RPMI8226 (cell line): Measurements from ENCODE around the gene SUCLG2.

Source experiments
- DNase-seq: peaks from one replicate; pipeline ENCODE4 v3.0.0-alpha.2; 2015

SUCLG2 gene, protein sequence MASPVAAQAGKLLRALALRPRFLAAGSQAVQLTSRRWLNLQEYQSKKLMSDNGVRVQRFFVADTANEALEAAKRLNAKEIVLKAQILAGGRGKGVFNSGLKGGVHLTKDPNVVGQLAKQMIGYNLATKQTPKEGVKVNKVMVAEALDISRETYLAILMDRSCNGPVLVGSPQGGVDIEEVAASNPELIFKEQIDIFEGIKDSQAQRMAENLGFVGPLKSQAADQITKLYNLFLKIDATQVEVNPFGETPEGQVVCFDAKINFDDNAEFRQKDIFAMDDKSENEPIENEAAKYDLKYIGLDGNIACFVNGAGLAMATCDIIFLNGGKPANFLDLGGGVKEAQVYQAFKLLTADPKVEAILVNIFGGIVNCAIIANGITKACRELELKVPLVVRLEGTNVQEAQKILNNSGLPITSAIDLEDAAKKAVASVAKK

DNA sequence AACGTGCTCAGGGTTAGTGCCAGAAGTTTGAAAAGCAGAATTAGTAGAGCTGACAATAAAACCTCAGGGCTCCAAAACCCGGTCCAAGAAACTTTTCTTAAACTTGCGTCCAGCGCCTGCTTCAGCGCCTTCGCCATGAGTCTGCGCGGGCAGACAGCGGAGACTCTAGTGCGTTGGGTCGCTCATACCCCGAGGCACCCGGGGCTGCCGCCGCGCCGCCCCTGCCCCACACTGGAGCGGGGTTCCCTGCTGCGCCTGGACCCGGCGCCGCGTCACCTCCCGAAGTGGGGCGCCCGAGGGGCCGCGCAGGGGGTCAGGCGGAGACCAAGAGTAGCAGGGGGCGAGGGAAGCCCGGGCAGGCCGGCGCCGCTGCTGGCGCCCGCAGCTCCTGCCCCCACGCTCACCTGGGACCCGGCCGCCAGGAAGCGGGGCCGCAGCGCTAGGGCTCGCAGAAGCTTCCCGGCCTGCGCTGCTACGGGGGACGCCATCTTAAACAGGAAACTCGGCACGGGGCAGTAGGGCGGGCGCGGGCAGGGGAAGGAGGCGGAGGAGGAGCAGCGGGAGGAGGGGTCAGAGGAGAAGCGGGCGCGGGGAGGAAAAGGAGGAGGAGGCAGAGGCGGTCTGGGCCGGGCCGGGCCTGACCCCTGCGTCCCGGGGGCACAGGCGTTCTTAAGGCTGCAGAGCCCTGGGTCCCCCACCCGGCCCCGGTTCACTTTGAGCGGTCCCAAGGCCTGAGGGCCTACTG lies at the start of gene SUCLG2:
Gene SUCLG2, minus strand, starts transcription at position 514 of the 745 bp plus-strand sequence. Its CDS starts 26 bp downstream, at position 488.
- DNase-seq = peak; percentile 88

DNA sequence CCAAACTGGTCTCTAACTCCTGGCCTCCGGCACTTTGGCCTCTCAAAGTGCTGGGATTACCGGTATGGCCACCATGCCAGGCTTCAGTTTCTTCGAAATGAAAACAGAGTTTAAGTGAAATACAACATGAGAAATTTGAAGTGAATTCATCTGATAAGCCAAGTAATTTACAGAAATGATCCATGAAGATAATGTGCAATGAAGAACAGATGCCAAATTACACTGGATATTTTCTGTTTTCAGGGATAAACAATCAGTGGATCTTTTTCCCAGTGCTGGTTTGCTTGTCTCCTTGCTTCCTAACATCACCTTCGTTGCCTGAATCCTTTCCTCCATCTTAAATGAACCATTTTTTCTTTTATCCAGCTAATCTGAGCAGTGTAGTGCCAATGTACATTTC lies 46.2 kb upstream of the SUCLG2 start:
- no peak for DNase-seq

DNA sequence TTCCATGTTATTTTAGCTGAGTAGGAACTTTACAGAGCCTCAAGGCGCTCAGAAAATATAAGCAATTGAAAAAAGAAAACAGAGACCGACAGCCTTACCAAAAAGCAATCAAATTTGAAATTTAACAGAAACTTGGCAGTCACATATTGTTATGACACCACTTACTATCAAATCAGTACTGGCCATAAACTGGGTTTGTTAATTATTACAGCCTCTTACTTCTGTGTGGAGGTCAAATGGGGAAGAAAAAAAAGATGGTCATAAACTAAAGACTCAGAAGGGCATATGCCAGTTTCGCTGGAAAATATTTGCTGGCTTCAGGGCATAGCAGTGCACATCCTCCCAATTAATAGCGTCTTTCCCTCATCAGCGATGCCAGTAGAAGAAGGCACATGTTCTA lies 45.5 kb upstream of the SUCLG2 start:
- DNase-seq = no peak

DNA sequence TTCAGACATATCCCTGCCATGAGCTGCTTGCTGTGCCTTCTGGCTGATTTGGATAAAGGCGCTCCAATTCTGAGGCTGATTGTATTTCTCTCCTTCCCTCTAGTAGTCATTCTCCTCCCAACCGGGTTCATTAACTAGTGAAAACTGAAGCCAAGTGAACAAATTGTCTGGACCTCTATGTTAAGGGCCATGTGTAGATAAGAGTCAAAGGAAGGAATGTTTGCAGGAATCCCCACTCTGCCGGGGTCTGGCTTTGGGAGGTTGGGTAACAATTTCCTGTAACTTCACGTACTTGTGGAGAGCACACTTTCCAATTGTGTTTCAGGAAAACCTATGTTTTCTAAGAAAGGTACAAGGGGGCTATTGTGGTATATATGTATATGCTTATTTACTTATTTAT lies 38.2 kb upstream of the SUCLG2 start:
- DNase-seq = no peak

DNA sequence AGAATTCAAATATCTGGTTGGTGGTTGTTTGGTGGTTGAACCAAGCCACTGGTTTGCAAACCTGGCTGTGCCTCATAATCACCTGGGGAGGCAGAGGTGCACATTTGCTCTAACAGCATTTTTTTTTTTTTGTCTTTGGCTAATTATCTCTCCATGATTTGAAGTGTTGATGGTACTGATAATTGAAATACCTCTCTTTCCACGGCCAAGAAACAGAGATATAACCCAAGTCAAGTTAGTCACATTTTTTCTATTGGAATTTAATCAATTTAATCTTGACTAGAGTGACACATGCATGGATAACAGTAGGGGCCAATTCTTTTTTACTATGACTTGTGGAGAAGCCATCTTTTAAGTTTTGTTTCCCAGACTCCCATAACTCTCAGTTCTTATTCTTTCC lies 37.5 kb upstream of the SUCLG2 start:
- no peak for DNase-seq

DNA sequence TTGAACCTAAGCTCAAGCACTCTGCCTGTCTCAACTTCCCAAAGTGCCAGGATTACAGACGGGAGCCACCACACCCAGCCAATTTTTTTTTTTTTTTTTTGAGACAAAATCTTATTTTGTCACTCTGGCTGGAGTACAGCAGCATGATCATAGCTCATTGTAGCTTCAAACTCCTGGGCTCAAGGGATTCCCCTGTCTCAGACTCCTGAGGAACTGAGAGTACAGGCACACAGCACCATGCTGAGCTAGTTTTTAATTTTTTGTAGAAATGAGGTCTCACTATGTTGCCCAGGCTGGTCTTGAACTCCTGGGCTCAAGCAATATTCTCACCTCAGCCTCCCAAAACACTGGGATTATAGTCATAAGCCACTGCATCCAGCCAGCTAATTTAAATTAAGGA lies 36.8 kb upstream of the SUCLG2 start:
- no peak for DNase-seq

DNA sequence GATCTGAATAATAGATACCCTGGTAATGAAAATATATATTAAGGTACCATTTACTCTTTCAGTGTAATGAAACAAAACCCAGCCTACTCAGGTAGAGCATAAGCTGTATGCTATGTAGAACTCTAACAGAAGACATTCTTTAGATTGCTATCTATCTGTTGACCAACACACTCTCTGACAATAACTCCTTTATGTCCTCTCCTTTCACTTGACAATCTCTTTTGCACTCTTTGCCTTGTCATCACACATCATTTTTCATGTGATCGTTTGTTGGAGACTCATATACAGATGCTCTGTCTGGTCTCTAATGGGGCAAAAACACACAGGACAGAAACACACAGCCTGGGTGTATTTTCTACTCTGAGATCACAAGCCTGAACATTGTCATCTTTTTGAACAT lies 35.4 kb upstream of the SUCLG2 start:
- DNase-seq = no peak

DNA sequence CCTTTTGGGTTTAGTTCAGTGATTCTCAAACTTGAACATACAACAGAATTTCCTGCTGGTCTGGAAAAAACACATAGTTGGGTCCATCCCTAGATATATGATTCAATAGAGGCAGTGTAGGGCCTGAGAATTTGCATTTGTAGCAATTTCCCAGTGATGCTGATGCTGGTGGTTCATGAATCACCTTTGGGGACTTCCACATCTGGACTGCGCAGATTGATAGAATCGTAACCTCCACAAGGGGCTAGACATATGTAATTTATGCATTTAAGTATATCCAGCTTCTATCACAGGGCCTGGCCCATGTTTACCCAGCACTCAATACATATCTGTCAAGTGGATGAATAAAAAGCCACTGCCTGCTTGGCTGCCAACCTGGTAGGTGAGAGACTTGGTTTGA lies 33.8 kb upstream of the SUCLG2 start:
- no peak for DNase-seq

DNA sequence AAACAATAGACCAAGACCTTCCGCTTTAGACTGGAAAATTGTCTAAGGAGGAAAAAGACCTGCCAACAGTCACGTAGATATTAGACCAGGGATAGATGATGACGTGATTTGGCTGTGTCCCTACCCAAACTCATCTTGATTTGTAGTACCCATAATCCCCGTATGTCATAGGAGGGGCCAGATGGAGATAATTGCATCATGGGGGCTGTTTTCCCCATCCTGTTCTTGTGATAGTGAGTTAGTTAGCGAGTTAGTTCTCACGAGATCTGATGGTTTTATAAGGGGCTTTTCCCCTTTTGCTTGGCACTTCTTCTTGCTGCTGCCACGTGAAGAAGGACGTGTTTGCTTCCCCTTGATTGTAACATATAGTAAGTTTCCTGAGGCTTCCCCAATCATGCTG lies 31.7 kb upstream of the SUCLG2 start:
- no peak for DNase-seq

DNA sequence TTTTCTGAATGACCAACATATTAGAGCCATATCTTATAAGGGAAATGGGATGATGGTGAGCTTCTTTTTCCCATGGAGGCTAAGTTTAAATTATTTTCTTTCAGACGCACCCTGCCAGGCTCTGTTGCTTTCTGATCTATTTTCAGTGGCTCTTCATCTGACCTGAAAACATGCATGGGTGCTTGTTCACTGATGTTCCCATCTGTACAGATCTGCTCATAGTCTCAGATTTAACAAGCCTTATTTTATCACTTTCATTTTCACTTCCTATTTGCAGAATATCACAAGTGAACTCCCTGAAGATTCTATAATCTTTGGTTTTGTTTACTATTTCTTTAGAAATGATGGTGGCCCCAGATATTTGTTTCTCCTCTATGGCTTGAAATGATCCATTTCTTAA lies 31.1 kb upstream of the SUCLG2 start:
- DNase-seq = peak; percentile 45

DNA sequence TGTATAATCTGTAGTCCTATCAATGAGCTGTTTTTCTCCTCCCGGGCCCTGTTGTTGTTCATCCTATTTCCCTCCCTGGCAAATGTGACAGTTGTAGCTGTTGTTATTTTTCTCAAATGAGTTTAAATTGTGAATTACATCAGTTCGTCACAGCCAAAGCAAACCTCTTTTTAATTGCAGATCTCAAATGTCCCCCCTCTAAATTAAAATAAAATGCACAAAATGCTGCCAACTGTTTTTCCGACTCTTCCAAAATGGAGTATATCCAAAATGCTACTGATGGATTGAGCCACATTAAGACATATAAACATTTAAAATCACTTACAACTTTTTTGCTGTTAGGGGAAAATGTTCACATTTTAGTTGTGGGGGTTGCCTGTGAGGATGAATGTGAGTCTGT lies 29.8 kb upstream of the SUCLG2 start:
- DNase-seq = no peak

DNA sequence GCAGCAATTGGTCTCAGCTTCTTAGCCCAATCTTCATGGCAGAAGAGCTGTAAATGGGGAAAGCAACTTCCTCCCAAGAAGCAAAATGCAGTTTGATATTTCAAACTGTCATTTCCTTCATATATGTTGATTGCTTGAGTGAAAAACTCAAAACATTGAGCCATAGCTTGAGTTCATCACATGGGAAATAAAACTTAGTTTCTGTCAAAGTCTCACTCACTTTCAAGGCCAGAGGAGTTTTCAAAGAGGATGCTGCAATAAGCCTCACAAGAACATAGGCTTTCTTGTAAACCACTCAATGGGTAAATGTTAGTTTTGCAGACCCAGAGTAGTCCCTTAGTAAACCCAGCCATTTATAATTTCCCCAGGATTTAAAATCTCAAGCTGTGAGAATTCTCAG lies 29.1 kb upstream of the SUCLG2 start:
- no peak for DNase-seq

DNA sequence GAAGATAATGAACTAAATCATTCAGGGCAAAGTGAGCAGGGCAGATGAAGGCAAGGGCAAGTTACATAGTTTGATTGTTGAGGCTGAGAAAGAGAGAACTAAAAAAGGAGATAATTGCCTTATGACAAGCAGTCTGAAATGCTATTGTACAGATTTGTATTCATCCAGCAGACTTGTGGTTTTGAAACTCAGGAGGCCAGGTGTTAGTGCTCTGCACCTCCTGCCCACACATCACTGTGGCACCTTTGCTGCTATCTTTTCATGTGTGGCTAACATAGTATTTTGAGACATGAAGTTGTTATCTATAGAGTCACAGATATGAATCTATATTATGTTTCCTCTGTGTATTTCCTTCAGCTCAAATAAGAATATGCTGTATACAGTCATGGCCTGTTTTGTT lies 24.3 kb upstream of the SUCLG2 start:
- DNase-seq = peak; percentile 10

DNA sequence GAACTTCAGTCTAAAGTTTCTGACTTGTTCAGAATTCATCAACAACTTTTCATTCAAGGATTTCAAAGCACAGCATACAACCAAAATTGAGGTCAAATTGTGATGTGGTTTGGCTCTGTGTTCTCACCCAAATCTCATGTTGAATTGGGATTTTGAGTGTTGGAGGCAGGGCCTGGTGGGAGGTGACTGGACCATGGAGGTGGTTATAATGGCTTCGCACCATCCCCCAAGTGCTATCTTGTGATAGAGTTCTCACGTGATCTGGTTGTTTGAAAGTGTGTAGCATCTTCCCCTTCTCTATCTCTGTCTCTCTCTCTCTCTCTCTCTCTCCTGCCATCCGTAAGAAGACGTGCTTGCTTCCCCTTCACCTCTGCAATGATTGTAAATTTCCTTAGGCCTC lies 19.6 kb upstream of the SUCLG2 start:
- no peak for DNase-seq

DNA sequence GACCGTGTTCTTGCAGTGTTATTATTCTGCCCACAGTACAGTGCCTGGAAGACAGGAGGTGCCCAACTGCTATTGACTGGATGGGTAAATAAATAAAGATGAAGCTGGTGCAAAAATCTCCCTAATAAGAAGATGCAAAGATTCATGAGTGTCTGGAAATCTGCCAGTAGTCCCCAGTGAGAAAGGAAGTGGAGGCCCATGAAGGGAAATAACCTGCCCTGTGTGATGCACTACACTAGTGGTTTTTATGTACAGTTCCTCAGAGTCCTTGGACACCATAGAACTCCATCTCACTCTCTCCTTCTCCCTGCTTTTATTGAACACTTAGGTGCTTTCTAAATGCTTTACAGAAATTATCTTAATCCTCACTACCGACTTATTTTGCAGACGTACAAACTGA lies 8.3 kb upstream of the SUCLG2 start:
- no peak for DNase-seq

DNA sequence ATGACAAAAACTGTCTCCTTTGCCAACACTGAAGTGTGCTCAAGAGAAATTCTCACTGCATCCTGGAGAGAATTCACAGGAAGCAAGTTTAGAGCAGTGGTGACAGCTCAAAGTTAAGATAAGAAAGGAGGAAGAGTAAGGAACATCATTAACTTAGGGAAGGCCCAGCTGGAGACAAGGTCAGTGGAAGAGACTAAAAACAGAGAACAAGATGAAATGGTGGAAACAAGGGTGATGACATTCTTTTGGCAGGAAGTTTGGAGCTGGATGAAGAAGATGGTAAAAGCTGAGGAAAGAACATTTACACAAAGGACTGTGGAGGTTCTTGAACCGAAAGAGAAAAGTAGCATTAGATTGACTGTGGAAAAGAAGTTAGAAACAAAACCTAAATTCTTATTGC lies 6.7 kb upstream of the SUCLG2 start:
- DNase-seq = no peak

DNA sequence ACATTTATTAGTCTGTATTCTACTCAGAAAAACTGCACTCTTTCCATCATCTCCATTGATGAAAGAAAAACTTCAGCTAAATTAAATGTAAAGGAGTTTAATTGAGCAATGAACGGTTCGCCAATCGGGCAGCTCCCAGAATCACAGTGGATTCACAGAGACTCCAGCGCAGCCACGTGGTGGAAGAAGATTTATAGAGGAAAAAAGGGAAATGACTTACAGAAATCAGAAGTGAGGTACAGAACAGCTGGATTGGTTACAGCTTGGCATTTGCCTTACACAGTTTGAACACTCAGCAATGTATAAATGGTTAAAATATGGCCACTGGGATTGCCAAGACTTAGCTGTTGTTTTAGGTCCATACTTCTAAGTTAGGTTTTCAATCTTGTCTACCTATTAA lies 2.8 kb upstream of the SUCLG2 start:
- no peak for DNase-seq

DNA sequence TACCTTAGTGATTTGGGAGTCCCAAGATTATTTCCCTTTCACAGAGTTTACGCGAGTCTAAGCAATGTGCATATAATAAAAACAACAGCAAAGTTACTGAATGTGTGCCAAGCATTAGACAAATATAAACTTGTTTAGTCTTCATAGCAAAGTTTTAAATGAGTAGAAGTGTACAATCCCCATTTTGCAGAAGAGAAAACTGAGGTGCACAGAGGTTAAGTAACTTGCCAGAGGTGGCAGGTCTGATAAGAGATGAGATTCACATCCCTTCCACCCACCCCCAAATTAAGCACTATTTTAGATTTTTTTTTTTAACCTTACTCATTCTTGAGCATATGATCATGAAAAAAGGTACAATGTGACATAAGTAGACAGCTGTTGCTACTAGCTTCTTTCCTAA lies 2.2 kb upstream of the SUCLG2 start:
- DNase-seq = no peak

DNA sequence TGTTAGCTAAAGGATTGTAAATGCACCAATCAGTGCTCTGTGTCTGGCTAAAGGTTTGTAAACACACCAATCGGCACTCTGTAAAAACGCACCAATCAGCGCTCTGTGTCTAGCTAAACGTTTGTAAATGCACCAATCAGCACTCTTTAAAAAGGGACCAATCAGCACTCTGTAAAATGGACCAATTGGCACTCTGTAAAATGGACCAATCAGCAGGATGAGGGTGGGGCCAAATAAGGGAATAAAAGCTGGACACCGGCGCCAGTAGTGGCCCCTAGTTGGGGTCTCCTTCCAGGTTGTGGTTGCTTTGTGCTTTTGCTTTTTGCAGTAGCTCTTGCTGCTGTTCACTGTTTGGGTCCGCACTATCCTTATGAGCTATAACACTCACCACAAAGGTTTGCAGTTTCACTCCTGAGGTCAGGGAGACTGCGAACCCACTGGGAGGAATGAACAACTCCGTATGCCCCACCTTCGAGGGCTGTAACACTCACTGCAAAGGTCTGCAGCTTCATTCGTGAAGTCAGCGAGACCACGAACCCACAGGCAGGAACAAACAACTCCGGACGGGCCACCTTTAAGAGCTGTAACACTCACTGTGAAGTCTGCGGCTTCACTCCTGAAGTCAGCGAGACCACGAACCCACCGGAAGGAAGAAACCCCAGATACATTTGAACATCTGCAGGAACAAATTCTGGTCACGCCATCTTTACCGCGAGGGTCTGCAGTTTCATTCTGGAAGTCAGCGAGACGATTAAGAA lies 1.1 kb upstream of the SUCLG2 start:
- DNase-seq = no peak

DNA sequence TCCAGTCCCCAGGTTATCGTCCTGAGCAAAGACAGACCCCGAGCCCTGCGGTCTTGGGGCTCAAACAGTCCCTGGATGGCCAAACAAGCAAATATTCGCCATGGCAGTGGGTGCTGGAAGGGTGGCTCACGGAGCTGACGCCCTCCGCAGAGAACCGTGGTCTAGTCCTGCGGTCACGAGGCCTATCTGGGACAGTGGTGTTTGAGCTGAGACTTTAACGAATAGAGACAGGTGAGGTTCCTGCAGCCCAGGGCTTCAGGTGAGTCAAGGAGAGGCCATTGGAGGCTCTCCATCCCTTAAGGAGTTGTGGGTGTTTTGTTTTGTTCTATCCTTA lies 399 bp upstream of the SUCLG2 start:
- no peak for DNase-seq

DNA sequence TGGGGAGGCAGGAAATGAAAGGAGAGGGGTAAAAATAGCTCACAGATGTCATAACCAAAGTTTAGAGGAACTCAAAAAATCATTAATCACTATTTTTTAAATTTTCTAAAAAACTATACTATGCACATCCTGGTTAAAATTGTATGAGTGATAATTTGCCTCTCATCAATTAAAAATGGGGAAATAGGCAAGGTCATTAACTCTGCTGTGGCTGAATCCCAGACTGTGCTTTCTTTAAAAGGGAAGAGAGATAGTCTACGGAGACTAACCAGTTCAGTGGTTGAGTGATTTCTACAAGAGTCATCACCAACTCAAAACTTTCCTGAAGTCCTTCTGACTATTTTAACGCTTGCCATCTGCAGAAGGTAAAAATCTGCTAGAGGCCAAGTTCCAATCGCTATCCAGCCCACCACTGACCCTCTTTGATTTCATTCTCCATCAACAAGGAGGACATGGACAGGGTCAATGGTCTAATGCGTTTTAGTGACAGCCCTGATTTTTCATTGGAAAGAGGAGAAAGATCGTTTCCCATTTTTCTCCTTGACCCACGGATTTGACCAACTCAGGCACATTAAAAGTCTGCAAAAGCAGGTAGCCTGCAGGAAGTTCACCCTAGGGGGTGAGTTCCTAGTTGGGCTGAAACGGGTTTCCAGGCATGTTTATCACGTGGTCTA lies 850 bp downstream of the SUCLG2 start:
- peak; percentile 5 for DNase-seq

DNA sequence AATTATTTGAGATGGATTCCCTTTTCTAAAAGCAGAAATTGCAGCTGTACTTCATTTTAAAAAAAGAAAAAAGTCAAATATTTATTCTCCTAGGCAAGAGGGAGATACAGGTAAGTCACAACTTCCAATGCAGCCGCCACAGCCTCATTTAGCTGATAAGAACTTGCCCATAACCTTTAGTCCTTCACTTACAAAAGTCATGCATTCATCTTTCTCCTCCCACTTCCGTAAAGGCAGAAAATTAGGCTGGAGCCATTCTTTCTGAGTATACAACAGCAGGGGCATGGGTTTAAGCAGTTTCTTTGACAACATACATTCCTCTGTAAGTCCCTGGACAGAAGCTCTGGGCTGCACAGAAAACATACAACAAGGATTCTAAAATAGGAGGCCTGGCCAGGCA lies 4.3 kb downstream of the SUCLG2 start:
- no peak for DNase-seq

DNA sequence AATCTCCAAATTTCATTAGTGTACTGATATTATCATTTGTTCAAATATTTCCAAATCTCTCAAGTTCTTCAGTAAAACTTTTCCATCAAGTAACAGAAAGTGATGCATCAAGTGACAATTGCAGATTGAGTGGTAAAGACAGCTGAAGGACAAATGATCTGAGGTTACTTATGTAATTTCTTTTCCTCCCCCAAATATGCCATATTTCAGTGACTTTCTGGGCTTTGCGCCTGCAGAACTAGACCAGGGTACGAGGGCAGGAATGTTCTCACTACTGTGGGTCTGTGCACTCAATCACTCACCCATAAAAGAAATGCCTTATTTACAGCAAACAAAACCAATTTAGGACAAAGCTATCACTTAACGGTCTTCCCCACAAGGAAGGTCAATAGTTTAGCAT lies 4.7 kb downstream of the SUCLG2 start:
- DNase-seq = no peak
